Calu3 (cell line): ENCODE measurements around the gene CCDC70. TPM values are rescaled to one million over a fixed set of nuclear protein-coding genes. Genes with fewer than 3 reads are reported as not detected.

ENCODE experiments used
- BruUV-seq: library from RNA; stranded (reverse); fragments of 400-500 nt; replicated peaks from 2 replicates; lab custom pipeline; 2021; lab: Mats Ljungman, UMichigan
- CTCF ChIA-PET: fragments of 300-600 bp; sonication (Branson Sonifier 250); formaldehyde crosslinking; loops from one replicate; lab custom pipeline; 2022; ENCODE audit warnings: antibody characterized with exemption; lab: Charles Lee
- DNase-seq: peaks from one replicate; pipeline ENCODE4 v3.0.0; 2022
- H3K27ac Mint-ChIP-seq: one replicate; pipeline ENCODE4 v1.8.0; 2022; ENCODE audit warnings: mixed read lengths; ENCODE audit not compliant: unreplicated experiment
- H3K27me3 Mint-ChIP-seq: one replicate; pipeline ENCODE4 v1.8.0; 2022; ENCODE audit warnings: mixed read lengths; ENCODE audit not compliant: unreplicated experiment
- H3K36me3 Mint-ChIP-seq: one replicate; pipeline ENCODE4 v1.8.0; 2022; ENCODE audit warnings: mild to moderate bottlenecking, moderate library complexity, mixed read lengths; ENCODE audit not compliant: insufficient read depth, unreplicated experiment
- H3K4me1 Mint-ChIP-seq: one replicate; pipeline ENCODE4 v1.8.0; 2022; ENCODE audit warnings: mild to moderate bottlenecking, low read depth, mixed read lengths; ENCODE audit not compliant: unreplicated experiment
- H3K4me3 Mint-ChIP-seq: one replicate; pipeline ENCODE4 v1.8.0; 2022; ENCODE audit warnings: mild to moderate bottlenecking, low read depth, moderate library complexity, mixed read lengths; ENCODE audit not compliant: unreplicated experiment
- H3K9me3 Mint-ChIP-seq: one replicate; pipeline ENCODE4 v1.8.0; 2022; ENCODE audit warnings: low read depth, mixed read lengths; ENCODE audit not compliant: unreplicated experiment
- intact Hi-C: fragments of 100-400 bp; cut with micrococcal nuclease; formaldehyde crosslinking; loops from one replicate; pipeline ENCODE4 v1.10.0; 2022; ENCODE audit not compliant: unreplicated experiment
- total RNA-seq: library from RNA; stranded (reverse); gene quantifications from 2 replicates; pipeline ENCODE4 v1.2.3, GENCODE V29; 2022
- TF ChIP-seq, protein P1 (sequence below): fragments of 200-600 bp; IDR thresholded peaks from one replicate; pipeline ENCODE4 v1.8.0; 2022; ENCODE audit warnings: antibody characterized with exemption; ENCODE audit not compliant: unreplicated experiment

CCDC70 gene
- total RNA-seq, 1 experiment from 2014 or later: not detected

DNA sequence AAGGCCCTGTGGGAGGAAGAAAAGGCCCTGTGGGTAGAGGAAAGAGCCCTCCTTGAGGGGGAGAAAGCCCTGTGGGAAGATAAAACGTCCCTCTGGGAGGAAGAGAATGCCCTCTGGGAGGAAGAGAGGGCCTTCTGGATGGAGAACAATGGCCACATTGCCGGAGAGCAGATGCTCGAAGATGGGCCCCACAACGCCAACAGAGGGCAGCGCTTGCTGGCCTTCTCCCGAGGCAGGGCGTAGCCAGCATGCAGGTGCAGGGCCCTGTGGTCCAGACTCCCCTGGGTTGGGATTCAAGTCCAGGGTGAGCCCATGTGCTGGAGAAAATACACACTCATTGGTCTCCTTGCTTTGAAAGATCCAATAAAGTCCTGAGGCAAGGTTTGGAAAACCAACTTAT lies 4.1 kb downstream of the CCDC70 start:
- intact Hi-C loops: no loop called here
- H3K4me1 Mint-ChIP-seq: no peaks in the 10 kb centered on the region
- no peak overlapping the region for H3K4me3 Mint-ChIP-seq
- H3K36me3 Mint-ChIP-seq: no peaks in the 10 kb centered on the region
- CTCF ChIA-PET: no interaction called here
- no peak overlapping the region for H3K27ac Mint-ChIP-seq
- no peaks in the 10 kb centered on the region for H3K9me3 Mint-ChIP-seq
- no peak for DNase-seq
- TF ChIP-seq, protein P1, sequence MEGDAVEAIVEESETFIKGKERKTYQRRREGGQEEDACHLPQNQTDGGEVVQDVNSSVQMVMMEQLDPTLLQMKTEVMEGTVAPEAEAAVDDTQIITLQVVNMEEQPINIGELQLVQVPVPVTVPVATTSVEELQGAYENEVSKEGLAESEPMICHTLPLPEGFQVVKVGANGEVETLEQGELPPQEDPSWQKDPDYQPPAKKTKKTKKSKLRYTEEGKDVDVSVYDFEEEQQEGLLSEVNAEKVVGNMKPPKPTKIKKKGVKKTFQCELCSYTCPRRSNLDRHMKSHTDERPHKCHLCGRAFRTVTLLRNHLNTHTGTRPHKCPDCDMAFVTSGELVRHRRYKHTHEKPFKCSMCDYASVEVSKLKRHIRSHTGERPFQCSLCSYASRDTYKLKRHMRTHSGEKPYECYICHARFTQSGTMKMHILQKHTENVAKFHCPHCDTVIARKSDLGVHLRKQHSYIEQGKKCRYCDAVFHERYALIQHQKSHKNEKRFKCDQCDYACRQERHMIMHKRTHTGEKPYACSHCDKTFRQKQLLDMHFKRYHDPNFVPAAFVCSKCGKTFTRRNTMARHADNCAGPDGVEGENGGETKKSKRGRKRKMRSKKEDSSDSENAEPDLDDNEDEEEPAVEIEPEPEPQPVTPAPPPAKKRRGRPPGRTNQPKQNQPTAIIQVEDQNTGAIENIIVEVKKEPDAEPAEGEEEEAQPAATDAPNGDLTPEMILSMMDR: no peak
- H3K27me3 Mint-ChIP-seq: peaks cover 37% of the 10 kb centered on the region
- no TSS peak for BruUV-seq

DNA sequence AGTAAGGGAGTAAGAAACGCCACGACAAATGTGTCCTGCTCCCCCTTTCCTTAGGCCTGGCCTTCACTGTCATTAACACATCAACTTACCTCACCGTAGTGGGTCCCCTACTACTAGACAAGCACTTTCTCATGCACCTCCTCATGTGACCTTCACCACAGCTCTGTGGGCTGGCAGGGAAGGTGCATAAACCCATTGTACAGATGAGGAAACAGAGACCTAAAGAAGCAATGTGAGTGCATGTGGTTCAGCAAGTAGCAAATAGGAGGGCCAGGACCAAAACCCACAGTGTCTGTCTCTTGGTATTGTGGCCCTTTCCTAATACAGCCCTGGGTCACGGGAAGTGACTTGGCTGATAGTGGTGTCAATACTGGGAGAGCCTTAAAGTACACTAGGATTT lies 5.3 kb downstream of the CCDC70 start:
- no peak overlapping the region for H3K27ac Mint-ChIP-seq
- DNase-seq: no peak
- no TSS peak for BruUV-seq
- TF ChIP-seq, protein P1: no peak
- CTCF ChIA-PET: no interaction called here
- H3K27me3 Mint-ChIP-seq: peaks cover 39% of the 10 kb centered on the region
- H3K9me3 Mint-ChIP-seq: no peaks in the 10 kb centered on the region
- no peak overlapping the region for H3K4me3 Mint-ChIP-seq
- no peaks in the 10 kb centered on the region for H3K36me3 Mint-ChIP-seq
- H3K4me1 Mint-ChIP-seq: no peaks in the 10 kb centered on the region
- intact Hi-C loops: no loop called here

DNA sequence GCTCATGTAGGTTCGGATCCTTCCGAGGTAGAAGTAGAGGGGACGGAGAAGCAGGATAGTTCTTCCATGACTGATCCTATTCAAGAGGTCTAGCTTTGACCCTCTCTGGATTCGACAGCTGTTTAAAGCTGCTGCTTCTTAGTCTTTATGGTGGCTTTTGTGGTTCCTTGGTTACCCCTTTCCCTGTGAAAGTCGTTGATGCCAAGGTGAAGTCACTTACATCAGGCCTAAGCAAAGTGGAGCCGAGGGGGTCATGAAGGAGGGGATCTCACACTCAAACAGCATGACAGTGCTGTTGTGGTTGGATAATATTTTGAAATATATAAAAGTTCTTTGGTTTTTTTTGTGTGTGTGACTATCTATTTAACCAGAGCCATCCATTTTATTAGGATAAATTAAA lies 8.1 kb downstream of the CCDC70 start:
- Mint-ChIP-seq H3K27ac (no peak overlapping the region), H3K4me3 (no peak overlapping the region), H3K27me3 (peaks cover 20% of the 10 kb centered on the region), H3K9me3 (no peaks in the 10 kb centered on the region), H3K4me1 (no peaks in the 10 kb centered on the region), H3K36me3 (no peaks in the 10 kb centered on the region)
- no TSS peak for BruUV-seq
- DNase-seq: no peak
- TF ChIP-seq, protein P1: no peak
- CTCF ChIA-PET: no interaction called here
- intact Hi-C loops: no loop called here

DNA sequence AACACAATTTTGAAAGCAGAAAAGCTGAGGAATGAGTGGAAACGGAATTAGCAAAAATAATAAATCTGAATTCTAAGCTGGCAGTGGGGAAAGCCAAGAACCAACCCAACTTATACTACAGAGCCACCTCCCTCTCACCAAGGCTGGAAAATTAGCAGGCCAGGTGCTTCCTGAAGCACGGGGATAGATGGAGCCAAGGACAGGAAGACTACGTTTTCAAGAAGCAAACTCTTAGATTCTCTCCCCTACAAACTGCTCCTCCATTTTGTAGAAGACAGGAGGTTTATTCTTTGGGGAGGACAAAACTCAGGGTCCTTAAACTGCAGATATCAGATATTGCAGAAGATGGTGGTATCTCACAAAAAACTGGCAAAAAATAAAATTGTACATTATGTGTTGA lies 8.8 kb downstream of the CCDC70 start:
- CTCF ChIA-PET: no interaction called here
- H3K9me3 Mint-ChIP-seq: no peaks in the 10 kb centered on the region
- intact Hi-C loops: no loop called here
- H3K36me3 Mint-ChIP-seq: no peaks in the 10 kb centered on the region
- DNase-seq: no peak
- H3K4me1 Mint-ChIP-seq: no peaks in the 10 kb centered on the region
- peaks cover 19% of the 10 kb centered on the region for H3K27me3 Mint-ChIP-seq
- H3K4me3 Mint-ChIP-seq: no peak overlapping the region
- H3K27ac Mint-ChIP-seq: no peak overlapping the region
- TF ChIP-seq, protein P1: no peak
- no TSS peak for BruUV-seq
